HG03025 (cell line): ENCODE data around the gene PRKN.

ENCODE experiments used
- ATAC-seq: cut with Tn5 transposase; IDR thresholded peaks from one replicate; pipeline ENCODE4 v1.9.1; 2021; ENCODE audit warnings: mild to moderate bottlenecking, moderate library complexity; ENCODE audit not compliant: unreplicated experiment, low FRiP score

PRKN gene

DNA sequence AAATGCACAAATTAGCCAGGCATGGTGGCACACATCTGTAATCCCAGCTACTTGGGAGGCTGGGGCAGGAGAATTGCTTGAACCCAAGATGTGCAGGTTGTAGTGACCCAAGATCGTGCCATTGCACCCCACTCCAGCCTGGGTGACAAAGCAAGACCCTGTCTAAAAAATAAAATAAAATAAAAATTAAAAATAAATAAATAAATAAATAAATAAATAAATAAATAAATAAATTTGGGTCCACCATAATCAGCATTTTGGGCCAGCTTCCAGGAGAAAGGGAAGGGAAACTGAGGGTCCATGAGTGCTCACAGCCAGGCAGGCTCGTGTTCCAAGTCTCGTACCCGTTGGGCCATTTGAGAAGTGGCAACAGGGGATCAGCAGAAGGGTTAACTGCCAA lies 1322.1 kb downstream of the PRKN start:
- ATAC-seq = no peak

DNA sequence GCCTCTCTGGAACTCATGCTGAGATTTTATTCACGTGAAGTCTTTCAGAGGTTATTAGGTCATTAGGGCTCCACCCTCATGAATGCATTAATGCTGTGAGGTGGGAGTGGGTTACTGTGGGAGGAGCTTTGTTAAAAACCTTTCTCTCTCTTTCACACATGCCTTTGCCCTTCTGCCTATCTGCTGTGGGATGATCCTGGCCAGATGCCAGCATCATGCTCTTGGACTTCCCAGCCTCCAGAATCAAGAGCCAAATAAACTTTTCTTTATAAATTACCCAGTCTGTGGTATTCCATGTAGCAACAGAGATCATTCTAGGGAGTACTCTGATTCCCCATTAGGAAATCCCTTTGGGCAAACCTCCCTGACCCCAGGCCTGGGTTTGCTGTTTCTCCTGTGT lies 1323.8 kb downstream of the PRKN start:
- no peak for ATAC-seq

- no peak for ATAC-seq
Measured at GRCh38 chr6:161401587-161402309, 1325.8 kb downstream of the PRKN start.

- no peak for ATAC-seq
Measured at GRCh38 chr6:161400671-161401070, 1326.9 kb downstream of the PRKN start.

- ATAC-seq = no peak
Measured at GRCh38 chr6:161396539-161396938, 1331.0 kb downstream of the PRKN start.

GRCh38 chr6:161395716-161396231 lies 1331.8 kb downstream of the PRKN start:
- ATAC-seq = no peak

- no peak for ATAC-seq
Measured at GRCh38 chr6:161394437-161394836, 1333.1 kb downstream of the PRKN start.

GRCh38 chr6:161393839-161394364 lies 1333.7 kb downstream of the PRKN start:
- ATAC-seq = peak; percentile 97

DNA sequence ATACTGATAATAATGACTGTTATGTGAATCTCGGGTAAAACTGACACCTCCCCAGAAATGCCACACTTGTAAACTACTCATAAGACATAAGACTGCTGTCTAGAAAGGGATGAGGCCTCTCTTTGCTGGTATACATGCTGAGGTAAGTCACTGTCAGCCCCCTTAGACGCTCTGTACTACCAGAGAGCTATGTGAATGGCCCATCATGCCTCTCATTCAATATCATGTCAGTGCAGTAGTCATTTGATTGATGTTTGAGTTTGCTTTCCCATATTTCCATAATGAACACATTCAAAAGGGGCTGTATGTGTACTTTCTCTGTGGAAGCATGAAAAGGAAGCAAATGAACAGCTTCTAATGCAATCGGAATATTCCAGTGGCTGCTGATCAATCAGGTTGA lies 1334.3 kb downstream of the PRKN start:
- ATAC-seq = no peak

DNA sequence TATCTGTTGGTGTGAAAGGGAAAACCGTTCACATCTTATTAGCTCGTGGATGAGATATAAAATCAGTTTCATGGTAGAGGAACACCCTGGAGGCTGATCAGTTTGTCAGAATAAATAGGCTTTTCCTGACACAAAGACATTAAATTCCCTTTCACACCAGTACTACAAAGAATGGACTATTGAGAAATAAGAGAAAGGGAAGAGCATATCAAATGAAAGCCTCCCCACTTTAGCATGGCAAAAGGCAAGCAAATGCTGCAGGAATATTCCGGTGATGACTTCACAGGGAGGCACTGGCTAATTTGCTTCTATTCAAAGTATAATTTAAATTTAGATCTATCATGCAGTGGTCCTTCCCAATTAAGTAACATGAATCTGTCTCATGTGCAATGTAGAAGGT lies 1337.8 kb downstream of the PRKN start:
- no peak for ATAC-seq

DNA sequence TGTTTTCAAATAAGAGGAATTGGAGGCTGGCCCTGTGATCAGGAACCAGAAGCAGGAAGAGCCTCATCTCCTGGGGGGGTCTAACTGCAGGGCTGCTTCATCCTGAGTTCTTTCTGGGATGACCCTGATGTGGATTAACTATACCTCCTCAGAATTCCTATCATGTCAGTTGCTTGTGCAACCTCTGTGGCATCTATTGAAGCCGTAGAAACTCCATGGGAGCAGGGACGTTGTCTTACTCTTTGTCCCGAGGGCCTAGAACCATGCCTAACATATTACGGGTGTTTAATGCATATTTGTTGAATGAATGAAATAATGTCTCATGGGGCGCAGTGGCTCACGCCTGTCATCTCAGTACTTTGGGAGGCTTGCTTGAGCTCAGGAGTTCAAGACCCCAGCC lies 1343.6 kb downstream of the PRKN start:
- no peak for ATAC-seq

- ATAC-seq = no peak
Measured at GRCh38 chr6:161379834-161380582, 1347.6 kb downstream of the PRKN start.

DNA sequence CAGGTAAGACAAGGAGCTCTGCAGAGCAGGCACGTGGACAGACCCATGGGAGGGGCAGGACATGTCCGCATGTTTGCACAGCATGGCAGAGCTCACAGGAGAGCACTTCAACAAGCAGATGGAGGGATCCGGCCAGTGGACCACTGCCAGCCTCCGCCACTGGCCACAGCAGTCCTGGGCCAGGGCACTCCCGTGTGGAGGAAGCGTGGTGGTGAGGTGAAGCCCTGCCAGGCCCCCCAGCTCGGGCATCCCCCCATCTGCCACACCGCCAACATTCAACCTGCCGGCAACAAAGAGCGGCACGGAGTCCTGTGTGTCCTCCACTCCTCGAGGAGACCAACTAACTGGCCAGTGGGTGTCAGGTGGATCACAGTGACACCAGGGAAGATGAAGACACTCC lies 1349.5 kb downstream of the PRKN start:
- no peak for ATAC-seq

GRCh38 chr6:161377116-161377515 lies 1350.5 kb downstream of the PRKN start:
- ATAC-seq = no peak

DNA sequence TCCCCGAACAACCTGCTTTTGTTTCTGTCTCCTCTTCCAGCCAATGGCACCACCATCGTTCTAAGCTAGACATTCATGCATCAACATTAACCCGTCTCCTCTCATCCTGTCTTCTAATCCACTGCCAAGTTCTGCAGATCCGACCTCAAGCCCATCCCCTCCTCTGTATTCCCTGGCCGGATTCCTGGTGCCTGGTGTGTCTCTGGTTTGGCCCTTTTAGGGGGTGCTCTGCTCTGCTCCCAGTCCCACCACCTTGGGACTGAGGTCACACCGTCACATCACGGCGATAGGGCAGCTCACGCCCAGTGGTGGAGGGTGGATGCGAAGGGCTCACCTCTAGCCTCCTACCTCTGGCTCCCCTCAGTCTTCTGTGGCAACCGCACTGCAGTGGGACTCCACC lies 1351.2 kb downstream of the PRKN start:
- ATAC-seq = no peak

DNA sequence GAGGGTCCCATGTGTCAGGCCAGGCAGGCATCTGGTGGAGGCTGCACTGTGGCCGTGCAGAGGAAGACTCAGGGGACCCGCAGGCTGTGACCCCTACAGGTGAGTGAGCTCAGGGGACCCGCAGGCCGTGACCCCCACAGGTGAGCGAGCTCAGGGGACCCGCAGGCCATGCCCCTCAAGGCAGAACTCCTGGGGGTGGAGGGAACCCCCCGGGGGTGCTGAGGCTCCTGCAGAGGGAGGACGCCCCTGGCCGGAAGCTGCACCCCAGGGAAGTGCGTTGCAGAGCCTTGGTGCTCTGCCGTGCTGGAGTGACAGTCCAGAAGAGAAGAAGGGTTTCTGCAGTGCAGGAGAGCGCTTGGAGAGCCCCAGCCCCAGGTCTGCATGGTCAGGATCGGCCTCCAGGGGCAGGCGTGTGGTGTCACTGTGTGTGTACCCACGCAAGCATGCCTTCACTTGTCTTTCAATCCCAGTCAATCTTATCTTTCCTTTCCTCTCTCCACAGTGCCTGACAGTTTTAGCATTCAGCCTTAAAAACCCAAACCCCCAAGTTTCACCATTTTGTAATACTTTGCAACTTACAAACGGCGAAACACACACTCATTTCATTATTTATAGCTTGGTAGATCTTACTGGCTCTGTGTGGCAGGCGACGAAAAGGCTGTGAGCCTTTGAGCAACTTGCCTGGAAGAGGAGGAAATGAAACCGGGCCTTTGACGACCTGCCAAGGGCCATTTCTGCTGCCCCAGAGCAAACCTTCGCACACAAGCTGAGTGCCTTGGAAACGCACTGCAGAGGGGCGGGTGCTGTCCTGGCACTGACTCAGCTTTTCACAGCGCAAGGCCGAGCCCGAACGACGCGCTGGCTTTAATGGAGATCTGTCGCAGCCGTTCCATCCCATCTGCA lies 1352.3 kb downstream of the PRKN start:
- no peak for ATAC-seq

DNA sequence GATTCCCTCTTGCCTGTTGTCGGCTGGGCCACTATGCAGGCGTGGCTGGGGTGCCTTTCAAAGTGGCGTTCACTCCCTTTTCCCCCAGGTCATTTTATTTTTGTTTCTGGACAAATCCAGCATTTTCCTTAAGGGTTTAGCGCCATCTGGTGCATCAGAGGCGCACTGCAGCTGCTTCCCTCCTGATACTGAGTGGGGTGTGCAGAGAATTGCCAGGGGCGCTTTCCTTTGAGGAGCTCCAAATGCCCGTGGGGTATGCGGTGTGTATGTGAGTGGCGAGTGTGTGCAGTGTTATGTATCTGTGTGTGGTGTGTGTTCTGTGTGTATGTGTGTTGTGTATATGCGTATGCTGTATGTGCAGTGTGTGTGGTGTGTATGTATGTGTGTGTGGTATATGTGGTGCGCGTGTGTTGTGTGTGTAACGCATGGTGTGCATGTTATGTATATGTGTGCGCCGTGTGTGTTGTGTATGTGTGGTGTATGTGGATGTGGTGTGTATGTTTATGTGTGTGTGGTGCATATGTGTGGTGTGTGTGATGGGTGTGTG lies 1353.6 kb downstream of the PRKN start:
- no peak for ATAC-seq

DNA sequence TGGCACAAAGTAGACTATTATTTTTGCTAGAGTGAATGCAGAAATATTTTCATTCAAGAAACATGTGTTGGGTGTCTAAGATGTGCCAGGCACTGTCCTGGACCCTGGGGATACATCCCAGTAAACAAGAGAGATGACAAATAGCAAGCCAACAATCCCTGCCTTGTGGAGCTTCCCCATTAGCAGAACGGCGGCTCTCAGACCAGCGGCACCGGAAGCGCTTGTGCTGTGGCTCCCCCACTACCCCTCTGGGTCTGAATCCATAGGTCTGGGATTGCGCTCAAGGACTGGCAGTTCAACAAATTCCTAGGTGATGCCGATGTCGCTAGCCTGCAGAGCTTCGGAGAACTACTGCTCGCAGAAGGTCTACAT lies 1355.2 kb downstream of the PRKN start:
- no peak for ATAC-seq

- ATAC-seq = peak; percentile 80
Measured at GRCh38 chr6:161370880-161371279, 1356.7 kb downstream of the PRKN start.

- ATAC-seq = no peak
Measured at GRCh38 chr6:161369339-161369738, 1358.2 kb downstream of the PRKN start.
